ENCODE results near the gene RAPGEF3. TPM values are rescaled to one million over a fixed set of nuclear protein-coding genes. Genes with fewer than 3 reads are reported as not detected.

Gene RAPGEF3
- total RNA-seq, 1 donor from 2014 or later: 1.2 TPM

DNA sequence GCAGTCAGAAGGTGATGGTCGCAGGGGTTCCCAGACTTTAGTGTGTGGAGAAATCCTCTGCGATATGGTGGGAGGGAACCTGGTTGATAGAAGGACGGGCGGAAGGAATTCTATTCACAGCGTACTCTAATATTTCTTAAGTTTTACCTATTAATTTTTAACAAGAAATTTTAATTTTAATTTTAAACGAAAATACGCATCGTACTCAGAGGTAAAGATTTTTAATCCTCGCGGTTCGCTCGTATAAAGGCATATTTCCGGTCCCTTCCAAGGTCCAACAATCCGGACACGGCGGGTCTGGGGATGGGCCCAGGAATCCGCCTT lies 14.0 kb upstream of the RAPGEF3 start:
- Mint-ChIP-seq H3K36me3 (ENCODE audit: unreplicated experiment) (no peaks in the 10 kb centered on the region), H3K9me3 (ENCODE audit: unreplicated experiment) (no peaks in the 10 kb centered on the region), H3K4me3 (ENCODE audit: unreplicated experiment) (peak overlapping the region; percentile 66), H3K27me3 (ENCODE audit: unreplicated experiment) (no peaks in the 10 kb centered on the region), H3K4me1 (ENCODE audit: unreplicated experiment) (peaks cover 34% of the 10 kb centered on the region), H3K27ac (ENCODE audit: unreplicated experiment) (peak overlapping the region; percentile 32)
- no peak for DNase-seq (ENCODE audit: extremely low spot score, unreplicated experiment)
- TF ChIP-seq, protein P1, sequence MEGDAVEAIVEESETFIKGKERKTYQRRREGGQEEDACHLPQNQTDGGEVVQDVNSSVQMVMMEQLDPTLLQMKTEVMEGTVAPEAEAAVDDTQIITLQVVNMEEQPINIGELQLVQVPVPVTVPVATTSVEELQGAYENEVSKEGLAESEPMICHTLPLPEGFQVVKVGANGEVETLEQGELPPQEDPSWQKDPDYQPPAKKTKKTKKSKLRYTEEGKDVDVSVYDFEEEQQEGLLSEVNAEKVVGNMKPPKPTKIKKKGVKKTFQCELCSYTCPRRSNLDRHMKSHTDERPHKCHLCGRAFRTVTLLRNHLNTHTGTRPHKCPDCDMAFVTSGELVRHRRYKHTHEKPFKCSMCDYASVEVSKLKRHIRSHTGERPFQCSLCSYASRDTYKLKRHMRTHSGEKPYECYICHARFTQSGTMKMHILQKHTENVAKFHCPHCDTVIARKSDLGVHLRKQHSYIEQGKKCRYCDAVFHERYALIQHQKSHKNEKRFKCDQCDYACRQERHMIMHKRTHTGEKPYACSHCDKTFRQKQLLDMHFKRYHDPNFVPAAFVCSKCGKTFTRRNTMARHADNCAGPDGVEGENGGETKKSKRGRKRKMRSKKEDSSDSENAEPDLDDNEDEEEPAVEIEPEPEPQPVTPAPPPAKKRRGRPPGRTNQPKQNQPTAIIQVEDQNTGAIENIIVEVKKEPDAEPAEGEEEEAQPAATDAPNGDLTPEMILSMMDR (IDR thresholded peaks at IDR 0.05): no peak

DNA sequence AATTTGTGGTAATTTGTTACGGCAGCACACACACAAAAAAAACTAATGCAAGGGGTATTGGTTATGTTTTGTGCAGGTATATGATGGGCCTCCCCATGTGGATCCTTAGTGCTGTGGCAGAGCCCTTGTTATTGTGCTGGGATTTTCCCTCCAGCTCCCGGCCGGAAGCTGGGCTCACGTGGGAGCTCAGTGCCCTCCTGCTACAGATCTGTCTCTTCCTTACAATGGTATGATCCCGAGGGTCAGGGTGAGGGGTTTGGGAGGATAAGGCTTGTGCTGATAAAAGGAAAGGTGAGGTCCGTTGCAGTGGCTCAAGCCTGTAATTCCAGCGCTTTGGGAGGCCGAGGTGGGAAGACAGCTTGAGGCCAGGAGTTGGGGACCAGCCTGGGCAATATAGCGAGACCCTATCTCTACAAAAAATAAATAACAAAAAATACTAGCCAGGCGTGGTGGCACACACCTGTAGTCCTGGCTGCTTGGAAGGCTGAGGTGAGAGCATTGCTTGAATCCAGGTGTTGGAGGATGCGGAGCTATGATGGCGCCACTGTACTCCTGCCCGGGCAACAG lies 13.5 kb upstream of the RAPGEF3 start:
- H3K9me3 Mint-ChIP-seq (ENCODE audit: unreplicated experiment): no peaks in the 10 kb centered on the region
- peak overlapping the region; percentile 32 for H3K27ac Mint-ChIP-seq (ENCODE audit: unreplicated experiment)
- TF ChIP-seq, protein P1 (IDR thresholded peaks at IDR 0.05): no peak
- H3K4me1 Mint-ChIP-seq (ENCODE audit: unreplicated experiment): peaks cover 39% of the 10 kb centered on the region
- no peaks in the 10 kb centered on the region for H3K27me3 Mint-ChIP-seq (ENCODE audit: unreplicated experiment)
- peak overlapping the region; percentile 58 for H3K4me3 Mint-ChIP-seq (ENCODE audit: unreplicated experiment)
- H3K36me3 Mint-ChIP-seq (ENCODE audit: unreplicated experiment): no peaks in the 10 kb centered on the region
- no peak for DNase-seq (ENCODE audit: extremely low spot score, unreplicated experiment)

DNA sequence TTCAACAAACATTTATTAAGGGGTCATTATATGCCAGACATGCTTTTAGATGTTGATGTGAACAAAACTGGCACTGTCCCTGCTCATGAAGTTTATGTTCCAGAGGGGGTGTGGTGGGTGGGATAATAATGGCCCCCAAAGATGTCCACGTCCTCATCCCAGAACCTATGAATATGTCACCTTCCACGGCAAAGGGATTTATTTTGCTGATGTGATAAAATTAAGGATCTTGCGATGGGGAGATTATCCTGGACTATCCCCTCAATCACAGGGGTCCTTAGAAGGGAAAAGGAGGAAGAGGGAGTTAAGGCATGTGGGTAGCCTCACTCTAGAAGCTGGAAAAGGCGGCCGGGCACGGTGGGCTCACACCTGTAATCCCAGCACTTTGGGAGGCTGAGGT lies 12.6 kb upstream of the RAPGEF3 start:
- Mint-ChIP-seq H3K4me3 (ENCODE audit: unreplicated experiment) (no peak overlapping the region), H3K27me3 (ENCODE audit: unreplicated experiment) (no peaks in the 10 kb centered on the region), H3K4me1 (ENCODE audit: unreplicated experiment) (peaks cover 32% of the 10 kb centered on the region), H3K9me3 (ENCODE audit: unreplicated experiment) (no peaks in the 10 kb centered on the region), H3K27ac (ENCODE audit: unreplicated experiment) (no peak overlapping the region), H3K36me3 (ENCODE audit: unreplicated experiment) (no peaks in the 10 kb centered on the region)
- TF ChIP-seq, protein P1 (IDR thresholded peaks at IDR 0.05): no peak
- no peak for DNase-seq (ENCODE audit: extremely low spot score, unreplicated experiment)

DNA sequence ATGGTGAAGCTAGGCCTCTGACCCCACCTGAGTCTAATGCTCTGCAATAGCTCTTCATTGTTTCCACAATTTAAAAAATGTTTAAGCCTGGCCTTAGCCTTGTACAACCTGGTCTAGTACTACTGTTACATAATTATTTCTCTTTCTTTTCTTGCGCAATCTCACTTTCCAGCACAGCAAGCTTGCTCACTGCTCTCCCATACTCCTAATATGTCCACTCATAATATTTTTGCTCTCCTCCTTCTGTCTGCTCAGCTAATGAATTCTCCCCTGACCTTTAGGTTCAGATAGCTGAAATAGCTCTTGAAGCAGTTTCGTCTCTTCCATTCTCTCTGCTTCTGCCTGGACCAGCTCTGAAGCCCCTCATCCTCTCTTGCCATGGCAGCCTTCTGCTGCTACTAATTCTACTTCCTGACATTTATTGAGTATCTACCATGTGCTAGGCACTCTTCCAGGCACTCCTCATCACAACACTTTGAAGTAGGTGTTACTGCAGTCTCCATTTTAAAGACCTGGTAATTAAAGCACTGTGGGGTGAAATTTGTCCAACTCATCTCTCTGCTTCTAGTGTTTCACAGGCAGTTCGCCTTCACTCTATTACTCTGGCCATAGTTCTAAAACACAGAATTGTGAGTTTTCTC lies 11.5 kb upstream of the RAPGEF3 start:
- Mint-ChIP-seq H3K4me3 (ENCODE audit: unreplicated experiment) (no peak overlapping the region), H3K9me3 (ENCODE audit: unreplicated experiment) (no peaks in the 10 kb centered on the region)

More for the DNA sequence above, 11.5 kb upstream of the RAPGEF3 start:
- no peak for DNase-seq (ENCODE audit: extremely low spot score, unreplicated experiment)
- H3K27ac Mint-ChIP-seq (ENCODE audit: unreplicated experiment): no peak overlapping the region
- TF ChIP-seq, protein P1 (IDR thresholded peaks at IDR 0.05): no peak
- H3K4me1 Mint-ChIP-seq (ENCODE audit: unreplicated experiment): peaks cover 32% of the 10 kb centered on the region
- no peaks in the 10 kb centered on the region for H3K27me3 Mint-ChIP-seq (ENCODE audit: unreplicated experiment)
- no peaks in the 10 kb centered on the region for H3K36me3 Mint-ChIP-seq (ENCODE audit: unreplicated experiment)

Measured in osteocyte (in vitro differentiated cells).